Measurements from ENCODE around the gene TCF7L2.

The TCF7L2 gene

GRCh38 chr10:113149626-113150025, 199.6 kb downstream of the TCF7L2 start:
- no peak for DNase-seq (ENCODE audit: extremely low read depth, low read depth)
- H3K4me3 ChIP-seq (replicated peaks; ENCODE audit: low read depth, low read length), result no peak overlapping the region
- TF ChIP-seq, protein P1, sequence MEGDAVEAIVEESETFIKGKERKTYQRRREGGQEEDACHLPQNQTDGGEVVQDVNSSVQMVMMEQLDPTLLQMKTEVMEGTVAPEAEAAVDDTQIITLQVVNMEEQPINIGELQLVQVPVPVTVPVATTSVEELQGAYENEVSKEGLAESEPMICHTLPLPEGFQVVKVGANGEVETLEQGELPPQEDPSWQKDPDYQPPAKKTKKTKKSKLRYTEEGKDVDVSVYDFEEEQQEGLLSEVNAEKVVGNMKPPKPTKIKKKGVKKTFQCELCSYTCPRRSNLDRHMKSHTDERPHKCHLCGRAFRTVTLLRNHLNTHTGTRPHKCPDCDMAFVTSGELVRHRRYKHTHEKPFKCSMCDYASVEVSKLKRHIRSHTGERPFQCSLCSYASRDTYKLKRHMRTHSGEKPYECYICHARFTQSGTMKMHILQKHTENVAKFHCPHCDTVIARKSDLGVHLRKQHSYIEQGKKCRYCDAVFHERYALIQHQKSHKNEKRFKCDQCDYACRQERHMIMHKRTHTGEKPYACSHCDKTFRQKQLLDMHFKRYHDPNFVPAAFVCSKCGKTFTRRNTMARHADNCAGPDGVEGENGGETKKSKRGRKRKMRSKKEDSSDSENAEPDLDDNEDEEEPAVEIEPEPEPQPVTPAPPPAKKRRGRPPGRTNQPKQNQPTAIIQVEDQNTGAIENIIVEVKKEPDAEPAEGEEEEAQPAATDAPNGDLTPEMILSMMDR (IDR thresholded peaks at IDR 0.05; ENCODE audit: low read depth, low read length, missing control alignments), result no peak

GRCh38 chr10:113151190-113151666, 201.2 kb downstream of the TCF7L2 start:
- no peak for DNase-seq (ENCODE audit: extremely low read depth, low read depth)
- TF ChIP-seq, protein P1 (IDR thresholded peaks at IDR 0.05; ENCODE audit: low read depth, low read length, missing control alignments), result no peak
- no peak overlapping the region for H3K4me3 ChIP-seq (replicated peaks; ENCODE audit: low read depth, low read length)

DNA sequence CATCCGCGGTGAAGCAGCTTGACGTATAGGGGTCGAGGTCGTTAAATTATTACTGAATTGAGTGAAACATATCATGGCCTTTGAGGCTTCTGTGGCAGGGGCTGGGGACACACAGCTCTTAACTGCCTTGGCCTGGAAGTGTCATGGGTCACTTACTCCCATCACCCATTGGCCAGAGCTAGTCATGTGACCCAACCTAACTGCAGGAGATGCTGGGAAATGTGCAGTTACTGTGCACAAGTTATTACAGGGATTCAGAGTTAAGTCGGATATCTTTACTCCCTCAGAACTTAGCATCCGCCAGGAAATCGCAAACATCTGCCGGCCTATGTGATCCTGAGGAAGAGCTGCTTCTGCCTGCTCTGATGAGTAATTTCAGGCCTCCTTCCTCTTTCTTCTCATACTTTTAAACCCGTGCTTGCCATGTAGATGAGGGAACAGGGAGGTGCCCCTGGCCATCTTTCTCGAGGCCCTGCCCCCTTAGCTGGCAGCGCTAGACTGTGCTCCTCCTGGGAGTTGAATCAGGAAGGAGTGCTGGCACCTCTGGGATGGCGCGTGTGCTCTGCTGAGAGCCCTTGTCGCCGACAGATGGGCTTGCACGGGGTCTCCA, 203.6 kb downstream of the TCF7L2 start:
- H3K4me3 ChIP-seq (replicated peaks; ENCODE audit: low read depth, low read length), result no peak overlapping the region
- peak; percentile 26 for DNase-seq (ENCODE audit: extremely low read depth, low read depth)
- TF ChIP-seq, protein P1 (IDR thresholded peaks at IDR 0.05; ENCODE audit: low read depth, low read length, missing control alignments), result no peak

GRCh38 chr10:113157441-113157840, 207.4 kb downstream of the TCF7L2 start:
- DNase-seq (ENCODE audit: extremely low read depth, low read depth), result no peak
- H3K4me3 ChIP-seq (replicated peaks; ENCODE audit: low read depth, low read length), result no peak overlapping the region
- TF ChIP-seq, protein P1 (IDR thresholded peaks at IDR 0.05; ENCODE audit: low read depth, low read length, missing control alignments), result no peak

- TF ChIP-seq, protein P1 (IDR thresholded peaks at IDR 0.05; ENCODE audit: low read depth, low read length, missing control alignments), result no peak
- no peak overlapping the region for H3K4me3 ChIP-seq (replicated peaks; ENCODE audit: low read depth, low read length)
- no peak for DNase-seq (ENCODE audit: extremely low read depth, low read depth)
These were observed 208.1 kb downstream of the TCF7L2 start for GRCh38 chr10:113158183-113158582.

DNA sequence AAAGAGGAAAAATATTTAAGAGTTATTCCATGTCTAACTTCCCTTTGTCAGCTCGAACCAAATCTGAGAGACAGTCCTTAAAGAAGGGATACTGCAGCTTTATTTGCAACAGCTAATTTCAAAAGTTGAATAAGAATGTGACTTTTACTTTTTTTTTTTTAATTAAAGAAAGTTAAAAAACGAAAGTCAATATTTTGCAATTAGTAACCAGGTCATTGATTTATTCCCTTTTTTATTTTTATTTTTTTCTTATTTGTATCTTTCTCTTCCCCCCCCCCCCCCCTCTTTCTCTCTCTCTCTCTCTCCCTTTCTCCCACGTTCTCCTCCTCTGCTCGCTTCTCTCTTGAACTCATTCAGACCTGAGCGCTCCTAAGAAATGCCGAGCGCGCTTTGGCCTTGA, 209.5 kb downstream of the TCF7L2 start:
- DNase-seq (ENCODE audit: extremely low read depth, low read depth), result no peak
- TF ChIP-seq, protein P1 (IDR thresholded peaks at IDR 0.05; ENCODE audit: low read depth, low read length, missing control alignments), result no peak
- H3K4me3 ChIP-seq (replicated peaks; ENCODE audit: low read depth, low read length), result no peak overlapping the region

DNA sequence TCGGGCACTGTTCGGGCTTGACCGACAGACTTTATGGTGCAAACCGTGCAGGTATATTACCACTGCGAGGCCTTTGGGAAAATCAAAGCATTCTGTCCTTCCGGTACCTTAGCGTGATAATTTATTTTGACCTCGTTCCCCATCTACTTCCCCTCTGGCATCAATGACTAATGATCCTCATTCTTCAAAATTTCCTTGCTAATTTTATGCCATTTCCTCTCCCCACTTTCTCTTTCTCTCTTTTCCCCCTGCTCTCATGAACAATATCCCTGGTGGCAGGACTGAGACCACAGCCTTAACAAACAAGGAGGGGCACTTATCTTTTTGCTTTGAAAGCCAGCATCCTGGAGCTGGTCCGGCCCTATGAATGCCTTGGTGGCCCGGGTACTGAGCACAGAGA, 210.6 kb downstream of the TCF7L2 start:
- TF ChIP-seq, protein P1 (IDR thresholded peaks at IDR 0.05; ENCODE audit: low read depth, low read length, missing control alignments), result no peak
- H3K4me3 ChIP-seq (replicated peaks; ENCODE audit: low read depth, low read length), result no peak overlapping the region
- no peak for DNase-seq (ENCODE audit: extremely low read depth, low read depth)

Measured in HFF-Myc (cell line).